Esophagus muscularis mucosa (tissue), 4 donors: ENCODE results near the gene PRDM5. TPM values are rescaled to one million over a fixed set of nuclear protein-coding genes. Genes with fewer than 3 reads are reported as not detected.

Experiments used
- DNase-seq: peaks from one replicate; pipeline ENCODE4 v3.0.0-alpha.2; 2017; ENCODE audit errors: extremely low spot score
- H3K27ac ChIP-seq, 4 donors: fragments of 200-600 bp; sonication (generic); replicated peaks in 1 of 4; 1 replicate in 3 of 4; 2 replicates in 1 of 4; pipeline ENCODE4 v1.5.1; 2016 to 2019; ENCODE audit warnings: mild to moderate bottlenecking in 1 of 4
- H3K27me3 ChIP-seq, 4 donors: fragments of 200-600 bp; sonication (generic); one replicate each; pipeline versions ENCODE4 v1.5.1 to v1.6.0; 2016 to 2019
- H3K36me3 ChIP-seq, 4 donors: fragments of 200-600 bp; sonication (generic); one replicate each; pipeline ENCODE4 v1.5.1; 2016 to 2019
- H3K4me1 ChIP-seq, 4 donors: fragments of 200-600 bp; sonication (generic); one replicate each; pipeline ENCODE4 v1.5.1; 2016 to 2019
- H3K4me3 ChIP-seq, 4 donors: fragments of 200-600 bp; sonication (generic); 1 replicate in 2 of 4; 2 replicates in 2 of 4; pipeline ENCODE4 v1.5.1; 2016 to 2019; ENCODE audit warnings: mild to moderate bottlenecking in 4 of 4, moderate library complexity in 1 of 4
- H3K9me3 ChIP-seq, 4 donors: fragments of 200-600 bp; sonication (generic); 1 replicate in 3 of 4; 2 replicates in 1 of 4; pipeline ENCODE4 v1.5.1; 2016 to 2019
- CTCF ChIP-seq, 3 experiments: fragments of 200-600 bp in 2 of 3; fragments of 450-650 bp in 1 of 3; sonication (generic) in 2 of 3; IDR thresholded peaks; one replicate each; pipeline ENCODE4 v1.5.1; 2017 to 2019; ENCODE audit warnings: antibody characterized with exemption in 3 of 3, mild to moderate bottlenecking in 2 of 3, moderate library complexity in 1 of 3
- EP300 ChIP-seq: sonication (generic); formaldehyde crosslinking; IDR thresholded peaks from one replicate; pipeline ENCODE4 v1.6.1; 2017; ENCODE audit warnings: antibody characterized with exemption
- POLR2A ChIP-seq: fragments of 450-650 bp; IDR thresholded peaks from one replicate; pipeline ENCODE4 v1.6.1; 2017; ENCODE audit warnings: antibody characterized with exemption, moderate library complexity, mild to moderate bottlenecking, low read depth
- POLR2AphosphoS5 ChIP-seq, 2 donors: sonication (generic); formaldehyde crosslinking; IDR thresholded peaks; one replicate each; pipeline ENCODE4 v1.6.1; 2017; ENCODE audit warnings: antibody characterized with exemption in 2 of 2
- WGBS: methylation state at CpG from one replicate; pipeline ENCODE4 v1.1.5; 2018; 5-methylcytosine and 5-hydroxymethylcytosine counted together
- intact Hi-C: fragments of 100-400 bp; cut with DNase I; formaldehyde crosslinking; loops from one replicate; pipeline ENCODE4 v1.15.1; 2023
- total RNA-seq, 4 donors: library from RNA; depleted of rRNA; stranded (reverse); fragments of >200 nt; gene quantifications; one replicate each; pipeline versions ENCODE4 v1.1.0 to v1.2.1, GENCODE V29; 2016

Gene PRDM5
- total RNA-seq, 4 donors from 2014 or later = 10.8 to 17.0 (median 15.4) TPM

GRCh38 chr4:120960656-120961267 lies 38.2 kb upstream of the PRDM5 start:
- Histone ChIP-seq H3K4me1 (no peaks in the 10 kb centered on the region), H3K36me3 (no peaks in the 10 kb centered on the region), H3K27me3 (no peaks in the 10 kb centered on the region), H3K4me3 (no peak overlapping the region), H3K9me3 (no peaks in the 10 kb centered on the region), H3K27ac (no peak overlapping the region)
- no peak for DNase-seq
- TF ChIP-seq POLR2AphosphoS5 (IDR thresholded peaks at IDR 0.05) = no peak
- TF ChIP-seq EP300 = no peak
- intact Hi-C loops = no loop called here
- WGBS = 46% methylated on average over 2 of the region's 2 CpGs

- no peak overlapping the region for H3K4me3 ChIP-seq
- 78% methylated on average over 4 of the region's 4 CpGs for WGBS
- no peak for TF ChIP-seq POLR2A
- TF ChIP-seq CTCF (IDR thresholded peaks at IDR 0.05) = no peak
- TF ChIP-seq EP300 = no peak
- TF ChIP-seq POLR2AphosphoS5 (IDR thresholded peaks at IDR 0.05) = no peak
- H3K27me3 ChIP-seq = no peaks in the 10 kb centered on the region
- H3K9me3 ChIP-seq = peaks cover 0 to 25% (median 13%) of the 10 kb centered on the region in 4 donors
- no peak for DNase-seq
- no peaks in the 10 kb centered on the region for H3K4me1 ChIP-seq
- H3K36me3 ChIP-seq = no peaks in the 10 kb centered on the region
- H3K27ac ChIP-seq = no peak overlapping the region
- intact Hi-C loops = no loop called here
These were observed 25.9 kb upstream of the PRDM5 start for GRCh38 chr4:120948382-120948781.

- no peaks in the 10 kb centered on the region for H3K4me1 ChIP-seq
- H3K9me3 ChIP-seq = peaks cover 0 to 5% (median 2%) of the 10 kb centered on the region in 4 donors
- no peak overlapping the region for H3K27ac ChIP-seq
- intact Hi-C loops = no loop called here
- no peak overlapping the region for H3K4me3 ChIP-seq
- H3K27me3 ChIP-seq = no peaks in the 10 kb centered on the region
- no peaks in the 10 kb centered on the region for H3K36me3 ChIP-seq
- WGBS = 58% methylated on average over 3 of the region's 3 CpGs
- no peak for TF ChIP-seq POLR2A
- no peak for TF ChIP-seq POLR2AphosphoS5 (IDR thresholded peaks at IDR 0.05)
- no peak for TF ChIP-seq CTCF (IDR thresholded peaks at IDR 0.05)
- TF ChIP-seq EP300 = no peak
- no peak for DNase-seq
These were observed 20.2 kb upstream of the PRDM5 start for GRCh38 chr4:120942776-120943175.

- DNase-seq = no peak
- TF ChIP-seq CTCF (IDR thresholded peaks at IDR 0.05) (no peak), EP300 (no peak), POLR2A (no peak), POLR2AphosphoS5 (IDR thresholded peaks at IDR 0.05) (no peak)
- 91% methylated on average over 2 of the region's 2 CpGs for WGBS
These were observed 18.0 kb upstream of the PRDM5 start for GRCh38 chr4:120940547-120940946.

GRCh38 chr4:120939693-120940092 lies 17.2 kb upstream of the PRDM5 start:
- intact Hi-C loops = no loop called here
- no peak for DNase-seq

More at GRCh38 chr4:120940547-120940946, 18.0 kb upstream of the PRDM5 start:
- H3K36me3 ChIP-seq = no peaks in the 10 kb centered on the region
- H3K27me3 ChIP-seq = no peaks in the 10 kb centered on the region
- no peaks in the 10 kb centered on the region for H3K9me3 ChIP-seq
- H3K4me1 ChIP-seq = no peaks in the 10 kb centered on the region
- intact Hi-C loops = no loop called here
- no peak overlapping the region for H3K4me3 ChIP-seq
- no peak overlapping the region for H3K27ac ChIP-seq

More at GRCh38 chr4:120939693-120940092, 17.2 kb upstream of the PRDM5 start:
- H3K27me3 ChIP-seq = no peaks in the 10 kb centered on the region
- H3K27ac ChIP-seq = no peak overlapping the region
- TF ChIP-seq EP300 (no peak), CTCF (IDR thresholded peaks at IDR 0.05) (no peak), POLR2AphosphoS5 (IDR thresholded peaks at IDR 0.05) (no peak), POLR2A (no peak)
- H3K9me3 ChIP-seq = no peaks in the 10 kb centered on the region
- no peaks in the 10 kb centered on the region for H3K4me1 ChIP-seq
- no peak overlapping the region for H3K4me3 ChIP-seq
- no peaks in the 10 kb centered on the region for H3K36me3 ChIP-seq
